ENCODE results near the gene RBM14. TPM values are rescaled to one million over a fixed set of nuclear protein-coding genes. Genes with fewer than 3 reads are reported as not detected.
"Not testable (repeated sequence)": the region's sequence is repeated elsewhere in the genome, so short reads cannot be mapped to it uniquely, and the experiment has no call there.

The RBM14 gene
- total and polyA plus RNA-seq, 2 donors (not counting 3 experiments of a cell fraction or from before 2014, with no cell fraction given): 44.0 to 104 TPM

- intact Hi-C loops (cut with micrococcal nuclease): loop anchor here (1.0 kb wide), 1 partner anchor 95 kb away; no protein-coding TSS in a partner anchor
- TF ChIP-seq POLR2A (IDR thresholded peaks at IDR 0.05; ENCODE audit: low read depth, low read length) (no peak), CTCF (IDR thresholded peaks at IDR 0.05; ENCODE audit: extremely low read depth in 1 of 2, insufficient read depth in 1 of 2, low read depth in 1 of 2, low read length in 2 of 2) (no peak), POLR2AphosphoS5 (IDR thresholded peaks at IDR 0.05; ENCODE audit: insufficient read depth, low read depth, low read length) (no peak), EZH2 (IDR thresholded peaks at IDR 0.05; ENCODE audit: borderline replicate concordance, low read depth, low read length, severe bottlenecking) (no peak), MAX (IDR thresholded peaks at IDR 0.05; ENCODE audit: insufficient read depth, insufficient read length) (no peak), MYC (IDR thresholded peaks at IDR 0.05; ENCODE audit: low read depth, low read length) (no peak), JUN (IDR thresholded peaks at IDR 0.05; ENCODE audit: borderline replicate concordance, insufficient read depth, insufficient read length, low read depth) (no peak), FOS (IDR thresholded peaks at IDR 0.05; ENCODE audit: borderline replicate concordance, insufficient read depth, low read length) (no peak), GATA2 (IDR thresholded peaks at IDR 0.05; ENCODE audit: insufficient read depth, insufficient read length, low read depth, low read length) (no peak)
- H3K9me3 ChIP-seq (replicated peaks; ENCODE audit: control insufficient read depth, insufficient read depth, low read length): no peaks in the 10 kb centered on the region
- peaks cover 29% of the 10 kb centered on the region for H4K20me1 ChIP-seq (replicated peaks; ENCODE audit: control insufficient read depth, extremely low read depth, insufficient read depth, low read length)
- ChIA-PET CTCF (interaction anchor here (0.7 to 3.4 kb wide), 5 partner anchors 21 to 62 kb away, joined by 3 to 32 read pairs (median 4); partner anchors contain the start of gene RBM4B), POLR2A (interaction anchor here (0.7 to 1.9 kb wide), 6 partner anchors 10 to 1663 kb away, joined by 3 to 10 read pairs (median 6); partner anchors contain the start of gene CTSF)
- peak overlapping the region; percentile 95 for H3K9ac ChIP-seq (replicated peaks; ENCODE audit: extremely low read depth, insufficient read depth, low read length)
- peak overlapping the region; percentile 90 for H3K4me2 ChIP-seq (ENCODE audit: insufficient read depth, low read length)
- H3K4me1 ChIP-seq (ENCODE audit: control insufficient read depth, extremely low read depth, insufficient read depth, low read length): peaks cover 45% of the 10 kb centered on the region
- no peaks in the 10 kb centered on the region for H3K9me1 ChIP-seq (replicated peaks; ENCODE audit: control insufficient read depth, extremely low read depth, insufficient read depth, low read length)
- H3K27me3 ChIP-seq (ENCODE audit: control insufficient read depth in 2 of 2, insufficient read depth in 2 of 2, low read length in 2 of 2): no peaks in the 10 kb centered on the region
- peak; percentile 75 for FAIRE-seq
- dilution Hi-C loops (cut with MboI; ENCODE audit: extremely low pct_ligation_motif_present, low sequenced_read_pairs): no loop called here
- no TSS peak for BruUV-seq (replicated peaks)
- peak; percentile 71 for DNase-seq (ENCODE audit: low read depth, low spot score)
- H3K36me3 ChIP-seq (ENCODE audit: control insufficient read depth in 2 of 2, extremely low read depth in 1 of 2, insufficient read depth in 2 of 2, low read length in 2 of 2): peaks cover 17 to 30% of the 10 kb centered on the region in 2 experiments
- peaks cover 88% of the 10 kb centered on the region for H3K79me2 ChIP-seq (ENCODE audit: control insufficient read depth, insufficient read depth, low read length)
- peak overlapping the region; percentile 84 to 94 (median 89) for H3K4me3 ChIP-seq (replicated peaks in 1 of 3; ENCODE audit: insufficient read depth in 1 of 3, low read depth in 1 of 3, low read length in 3 of 3)
- H2AFZ ChIP-seq (ENCODE audit: low read depth, low read length): no peak overlapping the region
- peak overlapping the region; percentile 72 for H3K27ac ChIP-seq (ENCODE audit: insufficient read depth, low read depth, low read length)
Measured at GRCh38 chr11:66639066-66639813, 22.8 kb downstream of the RBM14 start.

- H3K36me3 ChIP-seq (ENCODE audit: control insufficient read depth in 2 of 2, extremely low read depth in 1 of 2, insufficient read depth in 2 of 2, low read length in 2 of 2): peaks cover 22 to 31% of the 10 kb centered on the region in 2 experiments
- DNase-seq (ENCODE audit: low read depth, low spot score); dilution Hi-C loops (cut with MboI; ENCODE audit: extremely low pct_ligation_motif_present, low sequenced_read_pairs); H3K9me3 ChIP-seq (replicated peaks; ENCODE audit: control insufficient read depth, insufficient read depth, low read length); H3K27me3 ChIP-seq (ENCODE audit: control insufficient read depth in 2 of 2, insufficient read depth in 2 of 2, low read length in 2 of 2); H2AFZ ChIP-seq (ENCODE audit: low read depth, low read length); POLR2A ChIA-PET; BruUV-seq (replicated peaks); H3K27ac ChIP-seq (ENCODE audit: insufficient read depth, low read depth, low read length); FAIRE-seq; H3K9me1 ChIP-seq (replicated peaks; ENCODE audit: control insufficient read depth, extremely low read depth, insufficient read depth, low read length): not testable (repeated sequence)
- CTCF ChIA-PET: interaction anchor here (1.3 to 3.4 kb wide), 3 partner anchors 22 to 62 kb away, joined by 3 to 32 read pairs (median 4); partner anchors contain the start of gene RBM4B
- peaks cover 45% of the 10 kb centered on the region for H3K4me1 ChIP-seq (ENCODE audit: control insufficient read depth, extremely low read depth, insufficient read depth, low read length)
- H3K4me2 ChIP-seq (ENCODE audit: insufficient read depth, low read length): peak overlapping the region; percentile 90
- peak overlapping the region in 2 of 3 experiments; percentile 84 to 94 for H3K4me3 ChIP-seq (replicated peaks in 1 of 3; ENCODE audit: insufficient read depth in 1 of 3, low read depth in 1 of 3, low read length in 3 of 3)
- peaks cover 28% of the 10 kb centered on the region for H4K20me1 ChIP-seq (replicated peaks; ENCODE audit: control insufficient read depth, extremely low read depth, insufficient read depth, low read length)
- intact Hi-C loops (cut with micrococcal nuclease): loop anchor here (1.0 kb wide), 1 partner anchor 96 kb away; no protein-coding TSS in a partner anchor
- peaks cover 88% of the 10 kb centered on the region for H3K79me2 ChIP-seq (ENCODE audit: control insufficient read depth, insufficient read depth, low read length)
- peak overlapping the region; percentile 95 for H3K9ac ChIP-seq (replicated peaks; ENCODE audit: extremely low read depth, insufficient read depth, low read length)
Measured at GRCh38 chr11:66639814-66640340, 23.4 kb downstream of the RBM14 start.
